Measurements from ENCODE around the gene MOB2.

DNA sequence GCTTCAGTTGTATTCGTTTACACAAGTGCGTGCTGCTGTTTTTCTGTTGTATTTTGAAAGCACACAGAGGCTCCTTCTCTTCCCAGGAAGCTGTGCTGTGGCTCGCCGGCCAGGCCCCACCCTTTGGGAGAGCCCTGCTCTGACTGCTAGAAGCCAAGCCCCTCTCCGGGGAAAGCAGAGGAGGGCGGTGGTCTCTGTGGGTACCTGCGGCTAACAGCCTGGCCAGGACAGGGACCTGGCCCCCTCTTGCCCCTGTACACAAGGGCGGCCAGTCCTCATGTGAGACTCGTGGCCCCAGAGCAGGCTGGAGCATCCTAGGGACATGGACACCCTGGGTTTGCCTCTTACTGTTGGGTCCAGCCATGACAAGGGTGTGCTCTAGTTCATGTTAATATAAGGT lies 14.8 kb downstream of the MOB2 start:
- TF ChIP-seq POLR2A (IDR thresholded peaks at IDR 0.05) (no peak), EP300 (IDR thresholded peaks at IDR 0.05) (no peak)
- TF ChIP-seq, protein P1, sequence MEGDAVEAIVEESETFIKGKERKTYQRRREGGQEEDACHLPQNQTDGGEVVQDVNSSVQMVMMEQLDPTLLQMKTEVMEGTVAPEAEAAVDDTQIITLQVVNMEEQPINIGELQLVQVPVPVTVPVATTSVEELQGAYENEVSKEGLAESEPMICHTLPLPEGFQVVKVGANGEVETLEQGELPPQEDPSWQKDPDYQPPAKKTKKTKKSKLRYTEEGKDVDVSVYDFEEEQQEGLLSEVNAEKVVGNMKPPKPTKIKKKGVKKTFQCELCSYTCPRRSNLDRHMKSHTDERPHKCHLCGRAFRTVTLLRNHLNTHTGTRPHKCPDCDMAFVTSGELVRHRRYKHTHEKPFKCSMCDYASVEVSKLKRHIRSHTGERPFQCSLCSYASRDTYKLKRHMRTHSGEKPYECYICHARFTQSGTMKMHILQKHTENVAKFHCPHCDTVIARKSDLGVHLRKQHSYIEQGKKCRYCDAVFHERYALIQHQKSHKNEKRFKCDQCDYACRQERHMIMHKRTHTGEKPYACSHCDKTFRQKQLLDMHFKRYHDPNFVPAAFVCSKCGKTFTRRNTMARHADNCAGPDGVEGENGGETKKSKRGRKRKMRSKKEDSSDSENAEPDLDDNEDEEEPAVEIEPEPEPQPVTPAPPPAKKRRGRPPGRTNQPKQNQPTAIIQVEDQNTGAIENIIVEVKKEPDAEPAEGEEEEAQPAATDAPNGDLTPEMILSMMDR (IDR thresholded peaks at IDR 0.05) = no peak

Measured in ovary (tissue), 3 donors.